Suprapubic skin (tissue), 3 donors: ENCODE measurements around the gene PYGO2.

ENCODE experiments used
- CTCF ChIP-seq, 2 donors: fragments of 200-600 bp in 1 of 2; fragments of 450-650 bp in 1 of 2; sonication (generic) in 1 of 2; IDR thresholded peaks; one replicate each; pipeline ENCODE4 v1.5.1; 2016 to 2019; ENCODE audit warnings: antibody characterized with exemption in 2 of 2, mild to moderate bottlenecking in 1 of 2, moderate library complexity in 1 of 2
- EP300 ChIP-seq: sonication (generic); formaldehyde crosslinking; IDR thresholded peaks from one replicate; pipeline ENCODE4 v1.6.1; 2017; ENCODE audit warnings: antibody characterized with exemption
- POLR2A ChIP-seq, 2 donors: fragments of 450-650 bp; IDR thresholded peaks; one replicate each; pipeline ENCODE4 v1.6.1; 2017; ENCODE audit warnings: antibody characterized with exemption in 2 of 2, mild to moderate bottlenecking in 2 of 2, moderate library complexity in 2 of 2

DNA sequence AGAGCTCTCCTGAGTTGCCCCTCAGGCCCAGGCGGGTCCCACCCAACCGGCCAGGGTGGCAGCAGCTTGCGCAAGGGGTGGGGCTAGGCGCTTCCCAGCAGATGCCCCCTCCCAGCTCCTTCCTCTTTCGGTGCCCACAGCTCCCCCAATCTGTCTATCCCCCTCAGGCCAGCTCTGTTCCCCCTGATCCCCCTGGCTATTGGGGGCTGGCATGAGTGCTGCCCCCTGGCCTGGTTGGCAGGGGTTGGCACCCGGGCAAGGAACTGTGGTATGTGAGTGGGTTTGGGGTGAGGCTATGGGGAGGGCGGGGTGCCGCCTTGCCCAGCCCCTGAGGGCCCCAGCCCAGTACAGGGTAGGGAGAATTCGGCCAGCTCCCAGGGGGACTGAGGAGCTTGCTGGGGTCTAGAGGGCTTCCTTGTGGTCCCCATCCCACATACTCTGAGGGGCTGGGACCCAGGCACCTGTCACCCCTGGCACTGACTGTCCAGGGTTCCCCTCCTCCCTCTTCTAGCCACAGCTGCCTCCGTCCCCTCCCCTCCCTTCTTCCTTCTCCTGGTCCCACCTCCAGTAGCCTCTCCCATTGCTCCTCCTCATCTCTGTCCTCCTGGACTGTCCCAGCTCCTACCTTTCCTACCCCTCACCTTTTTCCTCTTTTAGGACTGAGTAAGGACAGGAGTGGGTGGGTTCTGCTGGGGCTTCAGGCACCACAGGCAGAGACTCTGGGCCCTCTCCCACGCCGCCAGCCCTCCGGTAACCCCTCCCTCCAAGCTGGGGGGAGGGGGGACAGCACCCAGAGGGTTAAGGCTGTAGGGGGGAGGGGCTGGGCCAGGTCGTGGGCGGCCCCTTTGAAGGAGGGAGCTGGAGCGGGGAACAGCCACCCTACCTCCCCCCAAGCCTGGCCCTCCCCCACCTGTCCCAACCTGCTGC, 46.7 kb upstream of the PYGO2 start:
- TF ChIP-seq CTCF (IDR thresholded peaks at IDR 0.05) (no peak), POLR2A (IDR thresholded peaks at IDR 0.05) (no peak), EP300 (no peak)
